ENCODE data around the gene PLEKHM2.

- TF ChIP-seq CTCF (IDR thresholded peaks at IDR 0.05 in 2 of 3, conservative IDR thresholded peaks at IDR 0.05 in 1 of 3; ENCODE audit: borderline replicate concordance in 1 of 3, insufficient read depth in 1 of 3, low read depth in 2 of 3, low read length in 2 of 3) (no peak), POLR2A (IDR thresholded peaks at IDR 0.05; ENCODE audit: borderline replicate concordance, extremely low read depth, insufficient read depth, insufficient read length) (no peak)
These were observed 23.3 kb downstream of the PLEKHM2 start for GRCh38 chr1:15707239-15707925.

Data from HCT116 (cell line).